Glutamatergic neuron (in vitro differentiated cells): Measurements from ENCODE around the gene CEP70. TPM values are rescaled to one million over a fixed set of nuclear protein-coding genes. Genes with fewer than 3 reads are reported as not detected.
"Not testable (repeated sequence)": the region's sequence is repeated elsewhere in the genome, so short reads cannot be mapped to it uniquely, and the experiment has no call there.

Source experiments
- DNase-seq: peaks from one replicate; pipeline ENCODE4 v3.0.0; 2022
- H3K27ac Mint-ChIP-seq: one replicate; pipeline ENCODE4 v1.8.0; 2020; ENCODE audit warnings: mild to moderate bottlenecking, mixed read lengths, inconsistent platforms; ENCODE audit not compliant: unreplicated experiment
- H3K27me3 Mint-ChIP-seq: one replicate; pipeline ENCODE4 v1.8.0; 2020; ENCODE audit warnings: mild to moderate bottlenecking, moderate library complexity, mixed read lengths, inconsistent platforms; ENCODE audit not compliant: unreplicated experiment
- H3K36me3 Mint-ChIP-seq: one replicate; pipeline ENCODE4 v1.8.0; 2020; ENCODE audit warnings: mild to moderate bottlenecking, mixed read lengths, inconsistent platforms; ENCODE audit not compliant: unreplicated experiment
- H3K4me1 Mint-ChIP-seq: one replicate; pipeline ENCODE4 v1.8.0; 2020; ENCODE audit warnings: mild to moderate bottlenecking, low read depth, mixed read lengths, inconsistent platforms; ENCODE audit not compliant: unreplicated experiment
- H3K4me3 Mint-ChIP-seq: one replicate; pipeline ENCODE4 v1.8.0; 2020; ENCODE audit warnings: mild to moderate bottlenecking, mixed read lengths, inconsistent platforms; ENCODE audit not compliant: unreplicated experiment
- H3K9me3 Mint-ChIP-seq: one replicate; pipeline ENCODE4 v1.8.0; 2020; ENCODE audit warnings: mild to moderate bottlenecking, moderate library complexity, mixed read lengths, inconsistent platforms; ENCODE audit not compliant: unreplicated experiment
- CTCF ChIP-seq: fragments of 200-600 bp; sonication (generic); IDR thresholded peaks from one replicate; pipeline ENCODE4 v1.5.0; 2021; ENCODE audit not compliant: partially characterized antibody, unreplicated experiment
- total RNA-seq: library from RNA; stranded (reverse); fragmentation: NEBNext Ultra II Directional; extraction: Animal tissue kit (Norgen Biotek cat#: 25700); gene quantifications from one replicate; pipeline ENCODE4 v1.2.1, GENCODE V29; 2021; ENCODE audit not compliant: unreplicated experiment

Gene CEP70
- total RNA-seq, 1 donor from 2014 or later, result 15.7 TPM

- Mint-ChIP-seq H3K36me3 (peaks cover 33% of the 10 kb centered on the region), H3K27me3 (peaks cover 3% of the 10 kb centered on the region), H3K4me3 (no peak overlapping the region), H3K4me1 (no peaks in the 10 kb centered on the region), H3K27ac (no peak overlapping the region), H3K9me3 (peaks cover 7% of the 10 kb centered on the region)
- no peak for TF ChIP-seq CTCF
- no peak for DNase-seq
Measured at GRCh38 chr3:138549179-138549977, 44.7 kb downstream of the CEP70 start.

- H3K4me3 Mint-ChIP-seq, result no peak overlapping the region
- H3K36me3 Mint-ChIP-seq, result peaks cover 41% of the 10 kb centered on the region
- H3K27me3 Mint-ChIP-seq, result peaks cover 3% of the 10 kb centered on the region
- no peaks in the 10 kb centered on the region for H3K4me1 Mint-ChIP-seq
- no peak overlapping the region for H3K27ac Mint-ChIP-seq
- no peak for DNase-seq
- H3K9me3 Mint-ChIP-seq, result peaks cover 7% of the 10 kb centered on the region
- TF ChIP-seq CTCF, result no peak
Measured at GRCh38 chr3:138547342-138547975, 46.6 kb downstream of the CEP70 start.

GRCh38 chr3:138544546-138544945, 49.5 kb downstream of the CEP70 start:
- H3K36me3 Mint-ChIP-seq, result peaks cover 39% of the 10 kb centered on the region
- H3K27ac Mint-ChIP-seq, result no peak overlapping the region
- no peaks in the 10 kb centered on the region for H3K4me1 Mint-ChIP-seq
- DNase-seq, result no peak
- no peak for TF ChIP-seq CTCF
- peaks cover 2% of the 10 kb centered on the region for H3K9me3 Mint-ChIP-seq
- H3K27me3 Mint-ChIP-seq, result no peaks in the 10 kb centered on the region
- H3K4me3 Mint-ChIP-seq, result no peak overlapping the region

GRCh38 chr3:138542977-138543376, 51.1 kb downstream of the CEP70 start:
- Mint-ChIP-seq H3K9me3 (peaks cover 2% of the 10 kb centered on the region), H3K27me3 (no peaks in the 10 kb centered on the region), H3K27ac (no peak overlapping the region), H3K4me3 (no peak overlapping the region), H3K4me1 (no peaks in the 10 kb centered on the region), H3K36me3 (peaks cover 45% of the 10 kb centered on the region)
- DNase-seq, result no peak
- no peak for TF ChIP-seq CTCF

- peaks cover 32% of the 10 kb centered on the region for H3K36me3 Mint-ChIP-seq
- H3K9me3 Mint-ChIP-seq, result peaks cover 2% of the 10 kb centered on the region
- TF ChIP-seq CTCF, result no peak
- H3K27me3 Mint-ChIP-seq, result peaks cover 2% of the 10 kb centered on the region
- H3K4me3 Mint-ChIP-seq, result no peak overlapping the region
- H3K4me1 Mint-ChIP-seq, result no peaks in the 10 kb centered on the region
- no peak for DNase-seq
- no peak overlapping the region for H3K27ac Mint-ChIP-seq
Measured at GRCh38 chr3:138539352-138539751, 54.7 kb downstream of the CEP70 start.

- H3K27ac Mint-ChIP-seq, H3K9me3 Mint-ChIP-seq, H3K36me3 Mint-ChIP-seq, H3K4me3 Mint-ChIP-seq, H3K27me3 Mint-ChIP-seq, H3K4me1 Mint-ChIP-seq, DNase-seq: not testable (repeated sequence)
Measured at GRCh38 chr3:138521445-138521844, 72.6 kb downstream of the CEP70 start.
